ENCODE results near the gene MALRD1.
"Not testable (repeated sequence)": the region's sequence is repeated elsewhere in the genome, so short reads cannot be mapped to it uniquely, and the experiment has no call there.

The MALRD1 gene

GRCh38 chr10:19724287-19724686 is 675.7 kb downstream of the MALRD1 start:
- no peak for DNase-seq

GRCh38 chr10:19728376-19728775 is 679.8 kb downstream of the MALRD1 start:
- DNase-seq, result peak; percentile 3 to 26

GRCh38 chr10:19728964-19729363 is 680.4 kb downstream of the MALRD1 start:
- no peak for DNase-seq

GRCh38 chr10:19730167-19730906 is 681.7 kb downstream of the MALRD1 start:
- DNase-seq, result no peak

DNA sequence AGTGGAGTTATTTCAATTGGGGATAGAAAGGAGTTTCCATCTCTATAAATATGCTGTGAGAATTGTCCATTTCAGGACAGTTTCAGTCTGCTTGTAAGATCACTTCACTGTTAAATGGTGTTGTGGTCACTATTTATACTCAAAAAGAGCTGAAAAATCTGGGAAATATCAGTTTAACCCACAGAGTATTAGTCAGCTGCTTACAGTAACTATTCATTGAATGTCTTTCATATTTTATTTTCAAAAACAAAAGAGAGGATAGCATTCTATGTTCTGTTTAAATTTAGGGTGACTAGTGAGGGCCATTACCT is 682.3 kb downstream of the MALRD1 start:
- DNase-seq, result no peak

- DNase-seq, result no peak
Measured at GRCh38 chr10:19731560-19731959, 683.0 kb downstream of the MALRD1 start.

DNA sequence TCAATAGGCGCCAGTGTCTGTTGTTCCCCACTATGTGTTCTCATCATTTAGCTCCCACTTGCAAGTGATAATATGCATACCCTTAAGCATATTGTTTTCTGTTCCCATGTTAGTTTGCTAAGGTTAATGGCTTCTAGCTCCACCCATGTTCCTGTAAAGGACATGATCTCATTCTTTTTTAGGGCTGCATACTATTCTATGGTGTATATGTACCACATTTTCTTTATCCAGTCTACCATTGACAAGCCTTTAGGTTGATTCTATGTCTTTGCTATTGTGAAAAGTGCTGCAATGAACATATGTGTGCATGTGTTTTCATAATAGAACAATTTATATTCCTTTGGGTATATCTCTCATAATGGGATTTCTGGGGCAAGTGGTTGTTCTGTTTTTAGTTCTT is 689.8 kb downstream of the MALRD1 start:
- DNase-seq, result no peak

DNA sequence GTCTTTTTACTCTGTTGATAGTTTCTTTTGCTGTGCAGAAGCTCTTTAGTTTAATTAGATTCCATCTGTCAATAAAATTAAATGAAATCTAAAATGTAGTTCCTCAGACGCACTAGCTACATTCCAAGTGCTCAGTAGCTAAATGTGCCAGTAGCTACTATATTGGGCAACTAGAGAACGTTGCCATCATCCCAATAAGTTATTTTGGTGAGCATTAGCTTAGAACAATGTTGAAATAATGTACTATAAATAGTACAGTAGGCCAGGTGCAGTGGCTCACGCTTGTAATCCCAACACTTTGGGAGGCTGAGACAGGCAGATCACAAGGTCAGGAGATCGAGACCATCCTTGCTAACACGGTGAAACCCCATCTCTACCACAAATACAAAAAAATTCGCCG is 690.6 kb downstream of the MALRD1 start:
- not testable (repeated sequence) for DNase-seq

GRCh38 chr10:19742144-19742543 is 693.5 kb downstream of the MALRD1 start:
- not testable (repeated sequence) for DNase-seq

GRCh38 chr10:19745672-19746071 is 697.1 kb downstream of the MALRD1 start:
- no peak for DNase-seq

DNA sequence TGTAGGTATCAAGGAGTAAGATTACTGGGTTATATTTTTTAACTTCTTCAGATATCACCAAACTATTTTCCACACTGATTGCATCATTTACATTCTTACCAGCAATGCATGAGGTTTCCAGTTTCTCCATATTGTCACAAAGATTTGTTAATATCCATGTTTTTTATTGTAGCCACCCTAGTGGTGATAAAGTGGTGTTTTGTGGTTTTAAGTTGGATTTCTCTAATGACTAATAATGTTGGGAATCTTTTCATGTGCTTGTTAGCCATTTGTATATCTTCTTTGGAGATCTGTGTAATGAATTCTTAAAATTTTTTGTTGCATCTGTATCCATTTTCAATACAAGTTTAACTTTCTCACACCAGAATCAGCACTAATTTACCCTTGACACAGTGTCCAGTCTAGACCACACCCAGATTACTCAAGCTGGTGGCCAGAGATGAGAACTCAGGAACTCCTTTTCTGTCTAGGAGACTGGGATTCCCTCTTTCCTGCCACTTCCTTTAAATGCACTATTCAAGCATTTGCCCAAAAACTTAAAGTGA is 700.7 kb downstream of the MALRD1 start:
- DNase-seq, result peak; percentile 63 to 73

DNA sequence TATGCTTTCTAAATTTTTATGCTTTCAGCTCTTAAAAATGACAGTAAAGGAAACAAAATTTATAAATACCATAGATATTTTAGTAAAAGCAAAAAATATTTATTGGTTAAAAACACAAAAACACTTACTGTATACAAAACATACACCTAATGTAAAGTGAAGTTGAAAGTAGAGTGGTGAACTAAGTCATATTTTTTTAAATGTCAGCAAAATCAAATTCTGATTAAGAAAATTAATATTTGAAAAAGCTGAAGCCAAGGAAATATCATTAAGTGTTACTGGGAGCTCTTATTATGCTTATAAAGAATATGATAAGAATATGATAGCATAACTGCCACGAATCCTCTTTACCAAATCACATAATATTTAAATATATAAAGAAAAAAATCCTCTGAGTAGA is 702.4 kb downstream of the MALRD1 start:
- DNase-seq, result no peak

DNA sequence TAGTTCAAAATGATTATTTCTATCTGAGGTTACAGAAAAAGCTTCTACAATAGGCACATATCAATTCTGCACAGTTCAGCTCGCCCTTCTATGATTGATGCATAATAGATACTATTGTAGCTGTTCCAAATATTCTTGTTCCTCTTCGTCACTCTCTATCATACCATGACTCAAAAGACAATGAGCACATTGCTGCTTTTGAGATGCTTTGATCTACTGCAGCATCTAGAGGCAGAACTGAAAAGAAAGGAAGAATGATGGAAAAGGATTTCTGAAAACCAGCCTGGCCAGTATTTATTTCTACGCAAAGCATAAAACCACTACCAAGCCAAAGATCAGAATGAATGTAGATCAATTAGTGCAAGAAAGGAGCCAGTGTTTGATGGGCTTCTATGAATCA is 708.3 kb downstream of the MALRD1 start:
- no peak for DNase-seq

DNA sequence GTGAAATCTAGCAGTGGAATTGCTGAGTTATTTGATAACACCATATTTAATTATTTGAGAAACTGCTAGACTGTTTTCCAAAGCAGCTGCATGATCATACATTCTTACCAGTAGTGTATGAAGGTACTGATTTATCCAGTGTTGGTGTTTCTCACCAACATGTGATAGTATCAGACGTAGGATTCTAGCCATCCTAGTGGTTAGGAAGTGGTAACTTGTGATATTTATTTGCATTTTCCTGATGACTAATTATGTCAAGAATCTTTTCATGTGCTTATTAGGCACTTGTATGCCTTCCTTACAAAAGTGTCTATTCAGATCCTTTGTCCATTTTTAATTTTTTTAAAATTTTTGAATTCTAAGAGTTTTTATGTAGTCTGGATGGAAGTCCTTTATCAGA is 713.4 kb downstream of the MALRD1 start:
- no peak for DNase-seq

- DNase-seq, result no peak
Measured at GRCh38 chr10:19764111-19764510, 715.5 kb downstream of the MALRD1 start.

GRCh38 chr10:19767876-19768275 is 719.3 kb downstream of the MALRD1 start:
- DNase-seq, result no peak

GRCh38 chr10:19769826-19770225 is 721.2 kb downstream of the MALRD1 start:
- not testable (repeated sequence) for DNase-seq

DNA sequence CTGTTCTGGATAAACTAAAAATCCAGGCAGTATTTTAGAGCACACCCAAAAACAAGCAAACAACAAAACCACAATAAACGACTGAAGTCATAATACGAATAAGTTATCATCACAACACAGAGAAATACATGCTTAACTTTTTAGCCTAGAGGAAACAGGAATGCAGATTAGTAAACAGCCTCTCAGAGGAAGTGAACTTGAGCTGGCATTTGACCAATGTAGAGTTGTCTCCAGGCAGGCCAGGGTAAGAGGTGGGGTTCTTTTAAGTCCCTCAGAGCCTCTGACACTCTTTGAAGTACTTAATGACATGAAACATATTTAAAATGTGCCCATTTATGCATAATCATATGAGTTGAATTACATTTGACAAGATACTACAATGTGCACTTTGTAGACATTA is 724.4 kb downstream of the MALRD1 start:
- peak; percentile 26 to 50 for DNase-seq

DNA sequence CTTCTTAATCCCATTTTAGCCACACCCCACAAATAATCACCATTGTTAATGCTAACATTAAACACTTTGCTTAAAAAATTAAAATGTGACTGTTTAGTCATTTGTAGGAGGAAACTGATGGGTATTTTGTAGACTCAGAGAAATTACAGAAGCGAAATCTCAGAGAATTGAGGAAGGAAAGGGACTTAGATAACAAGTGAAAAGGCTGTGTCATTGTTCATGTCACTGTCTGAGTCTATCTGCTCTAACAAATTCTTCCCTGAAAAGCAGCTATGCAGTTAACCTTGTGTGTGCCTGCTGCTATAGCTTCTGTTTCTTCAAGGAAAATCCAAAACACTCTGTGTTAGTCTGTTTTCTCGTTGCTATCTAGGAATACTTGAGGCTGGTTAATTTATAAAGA is 726.7 kb downstream of the MALRD1 start:
- peak; percentile 73 to 91 for DNase-seq

DNA sequence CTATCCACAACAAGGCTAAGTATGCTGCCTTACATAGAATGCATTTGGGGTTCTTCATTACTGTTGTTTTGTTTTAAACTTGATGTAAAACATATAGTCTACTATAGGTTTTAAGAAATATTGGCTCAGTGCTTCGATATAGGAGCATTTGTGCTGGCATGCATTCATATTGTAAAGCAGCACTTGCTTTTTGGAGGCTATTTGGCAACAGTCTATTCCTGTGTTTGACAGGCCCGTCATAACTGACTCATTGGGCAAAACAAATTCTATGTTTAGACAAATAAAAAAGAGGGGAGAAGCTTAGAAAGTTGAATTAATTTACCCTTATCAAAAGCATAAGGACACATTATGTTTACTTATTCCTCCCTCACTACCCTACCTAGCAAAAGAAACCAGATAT is 729.2 kb downstream of the MALRD1 start:
- DNase-seq, result no peak

- peak; percentile 27 to 34 for DNase-seq
Measured at GRCh38 chr10:19778996-19779395, 730.4 kb downstream of the MALRD1 start.

GRCh38 chr10:19782430-19783089 is 734.0 kb downstream of the MALRD1 start:
- DNase-seq, result no peak

DNA sequence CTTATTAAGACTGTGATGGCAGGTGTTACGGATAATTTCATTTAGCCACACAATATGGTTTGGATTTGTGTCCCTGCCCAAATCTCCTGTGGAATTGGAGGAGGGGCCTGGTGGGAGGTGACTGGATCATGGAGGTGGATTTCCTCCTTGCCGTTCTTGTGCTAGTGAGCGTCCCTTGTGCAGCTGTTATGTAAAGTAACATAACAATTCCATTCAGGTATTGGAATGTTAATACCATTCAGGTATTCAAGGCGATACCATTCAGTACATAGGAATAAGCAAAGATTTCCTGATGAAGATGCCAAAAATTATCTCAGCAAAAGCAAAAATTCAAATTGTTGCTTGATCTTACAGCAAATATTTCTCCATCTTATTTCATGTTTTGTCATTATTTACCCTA is 735.1 kb downstream of the MALRD1 start:
- DNase-seq, result no peak

All from inflammatory macrophage (primary cell).